Liver (tissue), 9 donors: ENCODE data around the gene PTPN18. TPM values are rescaled to one million over a fixed set of nuclear protein-coding genes. Genes with fewer than 3 reads are reported as not detected.

Experiments
- DNase-seq: peaks from one replicate; pipeline ENCODE4 v3.0.0-alpha.2; 2017; ENCODE audit warnings: low spot score
- H3K27ac ChIP-seq, 2 donors: one replicate each; pipeline ENCODE4 v1.7.0; 2013; ENCODE audit warnings: inconsistent platforms in 2 of 2, low read length in 2 of 2, control low read depth in 1 of 2, low read depth in 1 of 2, mild to moderate bottlenecking in 1 of 2
- H3K27me3 ChIP-seq, 4 donors: one replicate each; pipeline versions ENCODE4 v1.6.1 to v1.7.0; 2013; ENCODE audit warnings: low read length in 3 of 4, inconsistent platforms in 1 of 4, mild to moderate bottlenecking in 1 of 4, moderate library complexity in 1 of 4; ENCODE audit not compliant: control insufficient read depth in 4 of 4, insufficient read depth in 4 of 4
- H3K36me3 ChIP-seq, 4 donors: one replicate each; pipeline versions ENCODE4 v1.6.1 to v1.7.0; 2013; ENCODE audit warnings: low read length in 3 of 4, mild to moderate bottlenecking in 3 of 4, low read depth in 1 of 4, moderate library complexity in 1 of 4; ENCODE audit not compliant: control insufficient read depth in 4 of 4, insufficient read depth in 3 of 4
- H3K4me1 ChIP-seq, 4 donors: one replicate each; pipeline versions ENCODE4 v1.6.1 to v1.7.0; 2013; ENCODE audit warnings: low read length in 3 of 4, mild to moderate bottlenecking in 3 of 4, moderate library complexity in 1 of 4; ENCODE audit not compliant: control insufficient read depth in 4 of 4, insufficient read depth in 4 of 4
- H3K4me3 ChIP-seq, 3 donors: one replicate each; pipeline versions ENCODE4 v1.6.1 to v1.7.0; 2013; ENCODE audit warnings: low read length in 3 of 3, control low read depth in 1 of 3, low read depth in 1 of 3, mild to moderate bottlenecking in 1 of 3
- H3K9ac ChIP-seq, 2 donors: one replicate each; pipeline ENCODE4 v1.7.0; 2013; ENCODE audit warnings: low read length in 2 of 2, mild to moderate bottlenecking in 2 of 2, moderate library complexity in 2 of 2, control low read depth in 1 of 2, low read depth in 1 of 2
- H3K9me3 ChIP-seq, 4 donors: one replicate each; pipeline versions ENCODE4 v1.6.1 to v1.7.0; 2013; ENCODE audit warnings: low read length in 3 of 4; ENCODE audit not compliant: control insufficient read depth in 4 of 4
- CTCF ChIP-seq: fragments of 150-350 bp; IDR thresholded peaks from 2 replicates; pipeline ENCODE4 v1.5.1; 2017; ENCODE audit warnings: improper control_type of control experiment, low read depth, low read length; ENCODE audit not compliant: missing input control
- EGR1 ChIP-seq, 2 donors: IDR thresholded peaks; 2 replicates each; pipeline ENCODE4 v1.6.1; 2016 to 2018; ENCODE audit warnings: antibody characterized with exemption in 2 of 2, low read depth in 2 of 2
- FOXA1 ChIP-seq: IDR thresholded peaks from 2 replicates; pipeline ENCODE4 v1.6.1; 2016; ENCODE audit warnings: antibody characterized with exemption
- FOXA2 ChIP-seq: IDR thresholded peaks from 2 replicates; pipeline ENCODE4 v1.6.1; 2016; ENCODE audit warnings: antibody characterized with exemption
- GABPA ChIP-seq, 2 donors: IDR thresholded peaks in 1 of 2; conservative IDR thresholded peaks in 1 of 2; 2 replicates each; pipeline ENCODE4 v1.6.1; 2016; ENCODE audit warnings: antibody characterized with exemption in 2 of 2, mild to moderate bottlenecking in 1 of 2, moderate library complexity in 1 of 2
- HNF4A ChIP-seq, 2 donors: conservative IDR thresholded peaks; 2 replicates each; pipeline ENCODE4 v1.6.1; 2016; ENCODE audit warnings: antibody characterized with exemption in 2 of 2, mild to moderate bottlenecking in 2 of 2
- HNF4G ChIP-seq: IDR thresholded peaks from 2 replicates; pipeline ENCODE4 v1.6.1; 2016; ENCODE audit warnings: antibody characterized with exemption
- JUND ChIP-seq, 2 donors: IDR thresholded peaks; 2 replicates each; pipeline ENCODE4 v1.6.1; 2016; ENCODE audit warnings: antibody characterized with exemption in 2 of 2
- MAX ChIP-seq: IDR thresholded peaks from 2 replicates; pipeline ENCODE4 v1.6.1; 2016; ENCODE audit warnings: antibody characterized with exemption
- NR2F2 ChIP-seq: IDR thresholded peaks from 2 replicates; pipeline ENCODE4 v1.6.1; 2016; ENCODE audit warnings: antibody characterized with exemption
- RAD21 ChIP-seq, 2 donors: IDR thresholded peaks; 2 replicates each; pipeline ENCODE4 v1.6.1; 2016; ENCODE audit warnings: antibody characterized with exemption in 2 of 2, mild to moderate bottlenecking in 2 of 2
- RXRA ChIP-seq, 2 donors: IDR thresholded peaks; 2 replicates each; pipeline ENCODE4 v1.6.1; 2017 to 2018; ENCODE audit warnings: antibody characterized with exemption in 2 of 2, mild to moderate bottlenecking in 1 of 2
- SP1 ChIP-seq: IDR thresholded peaks from 2 replicates; pipeline ENCODE4 v1.6.1; 2018; ENCODE audit warnings: antibody characterized with exemption, mild to moderate bottlenecking
- TAF1 ChIP-seq: conservative IDR thresholded peaks from 2 replicates; pipeline ENCODE4 v1.6.1; 2016; ENCODE audit warnings: antibody characterized with exemption, mild to moderate bottlenecking
- YY1 ChIP-seq: IDR thresholded peaks from 2 replicates; pipeline ENCODE4 v1.6.1; 2016; ENCODE audit warnings: antibody characterized with exemption, mild to moderate bottlenecking
- WGBS: extraction: QIAGEN DNeasy Blood & Tissue Kit; methylation state at CpG from one replicate; pipeline ENCODE4 v1.1.7; 2013; 5-methylcytosine and 5-hydroxymethylcytosine counted together
- polyA plus RNA-seq, 2 donors: library from polyadenylated mRNA; stranded (reverse) in 1 of 2; unstranded in 1 of 2; fragments of 200-250 nt in 1 of 2; fragments of >200 nt in 1 of 2; fragmentation: Nextera tagmentation in 1 of 2; extraction: Ambion mirVana in 1 of 2; gene quantifications; one replicate each; pipeline versions ENCODE4 v1.2.1 to v1.2.3, GENCODE V29; 2013 to 2015
- total RNA-seq, 2 donors: library from RNA; depleted of rRNA; stranded (reverse); fragments of >200 nt; gene quantifications; one replicate each; pipeline ENCODE4 v1.2.3, GENCODE V29; 2014
- TF ChIP-seq, protein P1 (sequence below): IDR thresholded peaks from 2 replicates; pipeline ENCODE4 v1.6.1; 2016; ENCODE audit warnings: antibody characterized with exemption
- TF ChIP-seq, protein P2 (sequence below): IDR thresholded peaks from 2 replicates; pipeline ENCODE4 v1.6.1; 2016; ENCODE audit warnings: antibody characterized with exemption
- TF ChIP-seq, protein P3 (sequence below): IDR thresholded peaks from 2 replicates; pipeline ENCODE4 v1.6.1; 2016; ENCODE audit warnings: antibody characterized with exemption, mild to moderate bottlenecking
- donor health status: healthy.
- donor health status: healthy.
- donor health status: healthy.
- donor health status: healthy.
- donor health status: healthy.

The PTPN18 gene
- total and polyA plus RNA-seq, 4 donors = 14.0 to 28.6 (median 16.7) TPM

- no peak overlapping the region for H3K4me3 ChIP-seq
- H3K9ac ChIP-seq = no peak overlapping the region
- H3K4me1 ChIP-seq = peaks cover 2 to 23% (median 10%) of the 10 kb centered on the region in 4 donors
- no peak overlapping the region for H3K27ac ChIP-seq
- H3K9me3 ChIP-seq = no peaks in the 10 kb centered on the region
- DNase-seq = no peak
- H3K27me3 ChIP-seq = no peaks in the 10 kb centered on the region
- 98% methylated on average over 7 of the region's 7 CpGs for WGBS
- no peaks in the 10 kb centered on the region for H3K36me3 ChIP-seq
- TF ChIP-seq, protein P1, sequence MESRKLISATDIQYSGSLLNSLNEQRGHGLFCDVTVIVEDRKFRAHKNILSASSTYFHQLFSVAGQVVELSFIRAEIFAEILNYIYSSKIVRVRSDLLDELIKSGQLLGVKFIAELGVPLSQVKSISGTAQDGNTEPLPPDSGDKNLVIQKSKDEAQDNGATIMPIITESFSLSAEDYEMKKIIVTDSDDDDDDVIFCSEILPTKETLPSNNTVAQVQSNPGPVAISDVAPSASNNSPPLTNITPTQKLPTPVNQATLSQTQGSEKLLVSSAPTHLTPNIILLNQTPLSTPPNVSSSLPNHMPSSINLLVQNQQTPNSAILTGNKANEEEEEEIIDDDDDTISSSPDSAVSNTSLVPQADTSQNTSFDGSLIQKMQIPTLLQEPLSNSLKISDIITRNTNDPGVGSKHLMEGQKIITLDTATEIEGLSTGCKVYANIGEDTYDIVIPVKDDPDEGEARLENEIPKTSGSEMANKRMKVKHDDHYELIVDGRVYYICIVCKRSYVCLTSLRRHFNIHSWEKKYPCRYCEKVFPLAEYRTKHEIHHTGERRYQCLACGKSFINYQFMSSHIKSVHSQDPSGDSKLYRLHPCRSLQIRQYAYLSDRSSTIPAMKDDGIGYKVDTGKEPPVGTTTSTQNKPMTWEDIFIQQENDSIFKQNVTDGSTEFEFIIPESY = no peak
- no peak for TF ChIP-seq HNF4G
- TF ChIP-seq RAD21 (IDR thresholded peaks at IDR 0.05) = no peak
- TF ChIP-seq, protein P2, sequence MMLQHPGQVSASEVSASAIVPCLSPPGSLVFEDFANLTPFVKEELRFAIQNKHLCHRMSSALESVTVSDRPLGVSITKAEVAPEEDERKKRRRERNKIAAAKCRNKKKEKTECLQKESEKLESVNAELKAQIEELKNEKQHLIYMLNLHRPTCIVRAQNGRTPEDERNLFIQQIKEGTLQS = no peak
- TF ChIP-seq JUND (IDR thresholded peaks at IDR 0.05) = no peak
- TF ChIP-seq TAF1 = no peak
- TF ChIP-seq EGR1 (IDR thresholded peaks at IDR 0.05; ENCODE audit: low read depth in 2 of 2) = no peak
- TF ChIP-seq NR2F2 = no peak
- no peak for TF ChIP-seq FOXA1
- TF ChIP-seq HNF4A (conservative IDR thresholded peaks at IDR 0.05) = no peak
- no peak for TF ChIP-seq CTCF
- TF ChIP-seq MAX = no peak
- TF ChIP-seq, protein P3, sequence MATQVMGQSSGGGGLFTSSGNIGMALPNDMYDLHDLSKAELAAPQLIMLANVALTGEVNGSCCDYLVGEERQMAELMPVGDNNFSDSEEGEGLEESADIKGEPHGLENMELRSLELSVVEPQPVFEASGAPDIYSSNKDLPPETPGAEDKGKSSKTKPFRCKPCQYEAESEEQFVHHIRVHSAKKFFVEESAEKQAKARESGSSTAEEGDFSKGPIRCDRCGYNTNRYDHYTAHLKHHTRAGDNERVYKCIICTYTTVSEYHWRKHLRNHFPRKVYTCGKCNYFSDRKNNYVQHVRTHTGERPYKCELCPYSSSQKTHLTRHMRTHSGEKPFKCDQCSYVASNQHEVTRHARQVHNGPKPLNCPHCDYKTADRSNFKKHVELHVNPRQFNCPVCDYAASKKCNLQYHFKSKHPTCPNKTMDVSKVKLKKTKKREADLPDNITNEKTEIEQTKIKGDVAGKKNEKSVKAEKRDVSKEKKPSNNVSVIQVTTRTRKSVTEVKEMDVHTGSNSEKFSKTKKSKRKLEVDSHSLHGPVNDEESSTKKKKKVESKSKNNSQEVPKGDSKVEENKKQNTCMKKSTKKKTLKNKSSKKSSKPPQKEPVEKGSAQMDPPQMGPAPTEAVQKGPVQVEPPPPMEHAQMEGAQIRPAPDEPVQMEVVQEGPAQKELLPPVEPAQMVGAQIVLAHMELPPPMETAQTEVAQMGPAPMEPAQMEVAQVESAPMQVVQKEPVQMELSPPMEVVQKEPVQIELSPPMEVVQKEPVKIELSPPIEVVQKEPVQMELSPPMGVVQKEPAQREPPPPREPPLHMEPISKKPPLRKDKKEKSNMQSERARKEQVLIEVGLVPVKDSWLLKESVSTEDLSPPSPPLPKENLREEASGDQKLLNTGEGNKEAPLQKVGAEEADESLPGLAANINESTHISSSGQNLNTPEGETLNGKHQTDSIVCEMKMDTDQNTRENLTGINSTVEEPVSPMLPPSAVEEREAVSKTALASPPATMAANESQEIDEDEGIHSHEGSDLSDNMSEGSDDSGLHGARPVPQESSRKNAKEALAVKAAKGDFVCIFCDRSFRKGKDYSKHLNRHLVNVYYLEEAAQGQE = no peak
- TF ChIP-seq RXRA (IDR thresholded peaks at IDR 0.05) = no peak
- TF ChIP-seq FOXA2 = no peak
- TF ChIP-seq YY1 = no peak
- no peak for TF ChIP-seq SP1
- TF ChIP-seq GABPA (IDR thresholded peaks at IDR 0.05 in 1 of 2, conservative IDR thresholded peaks at IDR 0.05 in 1 of 2) = no peak
Observed at GRCh38 chr2:130357864-130358263, 2.0 kb downstream of the PTPN18 start.
